CD14-positive monocyte (primary cell): ENCODE results near the gene SMYD3. TPM values are rescaled to one million over a fixed set of nuclear protein-coding genes. Genes with fewer than 3 reads are reported as not detected.

Experiments used
- DNase-seq, 3 donors: peaks; one replicate each; pipeline ENCODE4 v3.0.0-alpha.2; 2011 to 2022
- H2AFZ ChIP-seq: 2 replicates; pipeline ENCODE4 v1.6.0; 2012; ENCODE audit warnings: mild to moderate bottlenecking, low read depth, low read length, inconsistent platforms; ENCODE audit not compliant: insufficient read depth, poor library complexity, severe bottlenecking
- H3K27ac ChIP-seq, 2 donors: 1 replicate in 1 of 2; 2 replicates in 1 of 2; pipeline ENCODE4 v1.5.1; 2012 to 2013; ENCODE audit warnings: low read length in 2 of 2, control low read depth in 1 of 2, inconsistent platforms in 1 of 2, low read depth in 1 of 2, mild to moderate bottlenecking in 1 of 2
- H3K27me3 ChIP-seq, 2 donors: one replicate each; pipeline versions ENCODE4 v1.6.0 to v1.6.1; 2011 to 2013; ENCODE audit warnings: low read length in 2 of 2; ENCODE audit not compliant: control insufficient read depth in 2 of 2, insufficient read depth in 2 of 2
- H3K36me3 ChIP-seq, 2 donors: replicated peaks in 1 of 2; 1 replicate in 1 of 2; 2 replicates in 1 of 2; pipeline versions ENCODE4 v1.5.1 to v1.6.1; 2012 to 2013; ENCODE audit warnings: low read length in 2 of 2, control low read depth in 1 of 2, inconsistent platforms in 1 of 2, mild to moderate bottlenecking in 1 of 2; ENCODE audit not compliant: insufficient read depth in 2 of 2, control insufficient read depth in 1 of 2
- H3K4me1 ChIP-seq, 2 donors: 1 replicate in 1 of 2; 2 replicates in 1 of 2; pipeline versions ENCODE4 v1.5.1 to v1.6.1; 2012 to 2013; ENCODE audit warnings: low read length in 2 of 2, control low read depth in 1 of 2, inconsistent platforms in 1 of 2, mild to moderate bottlenecking in 1 of 2, moderate library complexity in 1 of 2; ENCODE audit not compliant: insufficient read depth in 2 of 2, control insufficient read depth in 1 of 2
- H3K4me2 ChIP-seq: replicated peaks from 2 replicates; pipeline ENCODE3; 2012; ENCODE audit warnings: low read length, moderate library complexity, mild to moderate bottlenecking; ENCODE audit not compliant: poor library complexity, severe bottlenecking; ENCODE audit errors: extremely low read depth
- H3K4me3 ChIP-seq, 3 experiments: fragments of 200-600 bp in 1 of 3; sonication (generic) in 1 of 3; replicated peaks in 1 of 3; 1 replicate in 2 of 3; 2 replicates in 1 of 3; pipeline ENCODE4 v1.5.1; 2011 to 2013; ENCODE audit warnings: low read length in 3 of 3, mild to moderate bottlenecking in 3 of 3, control low read depth in 2 of 3, low read depth in 2 of 3, inconsistent platforms in 1 of 3, moderate library complexity in 1 of 3
- H3K79me2 ChIP-seq: 2 replicates; pipeline ENCODE4 v1.6.0; 2012; ENCODE audit warnings: mild to moderate bottlenecking, control low read depth, inconsistent platforms, low read length, moderate library complexity; ENCODE audit not compliant: insufficient read depth
- H3K9ac ChIP-seq: 2 replicates; pipeline ENCODE4 v1.6.0; 2017; ENCODE audit warnings: low read length, mild to moderate bottlenecking; ENCODE audit not compliant: insufficient read depth, poor library complexity, severe bottlenecking
- H3K9me3 ChIP-seq, 2 donors: replicated peaks in 1 of 2; 1 replicate in 1 of 2; 2 replicates in 1 of 2; pipeline versions ENCODE4 v1.5.1 to v1.6.1; 2012 to 2013; ENCODE audit warnings: low read length in 2 of 2, control low read depth in 1 of 2; ENCODE audit not compliant: control insufficient read depth in 1 of 2, insufficient read depth in 1 of 2
- H4K20me1 ChIP-seq: 2 replicates; pipeline ENCODE4 v1.6.0; 2012; ENCODE audit warnings: mild to moderate bottlenecking, low read length, control low read depth, moderate library complexity; ENCODE audit not compliant: insufficient read depth
- H3K27ac Mint-ChIP-seq, 7 donors: one replicate each; pipeline ENCODE4 v1.8.0; 2020; ENCODE audit warnings: mild to moderate bottlenecking in 7 of 7, mixed read lengths in 7 of 7, moderate library complexity in 6 of 7, inconsistent platforms in 2 of 7
- H3K27me3 Mint-ChIP-seq, 3 donors: one replicate each; pipeline ENCODE4 v1.8.0; 2021 to 2022; ENCODE audit warnings: low read depth in 3 of 3, mild to moderate bottlenecking in 3 of 3, mixed read lengths in 3 of 3, moderate library complexity in 3 of 3, inconsistent platforms in 1 of 3
- H3K36me3 Mint-ChIP-seq, 2 donors: one replicate each; pipeline ENCODE4 v1.8.0; 2020; ENCODE audit warnings: mixed read lengths in 2 of 2, inconsistent platforms in 1 of 2, mild to moderate bottlenecking in 1 of 2
- H3K4me1 Mint-ChIP-seq: one replicate; pipeline ENCODE4 v1.8.0; 2020; ENCODE audit warnings: mild to moderate bottlenecking, mixed read lengths
- H3K4me3 Mint-ChIP-seq, 2 donors: one replicate each; pipeline ENCODE4 v1.8.0; 2020; ENCODE audit warnings: mild to moderate bottlenecking in 2 of 2, mixed read lengths in 2 of 2, moderate library complexity in 1 of 2
- H3K9me3 Mint-ChIP-seq, 7 donors: one replicate each; pipeline ENCODE4 v1.8.0; 2020 to 2022; ENCODE audit warnings: mixed read lengths in 7 of 7, mild to moderate bottlenecking in 6 of 7, moderate library complexity in 6 of 7, inconsistent platforms in 2 of 7
- WGBS: methylation state at CpG from one replicate; pipeline ENCODE4 v1.1.5; 2013; ENCODE audit warnings: missing lambda C conversion rate; ENCODE audit not compliant: insufficient coverage; 5-methylcytosine and 5-hydroxymethylcytosine counted together
- intact Hi-C, 2 donors: fragments of 100-400 bp; cut with micrococcal nuclease; formaldehyde crosslinking; loops; one replicate each; pipeline versions ENCODE4 v1.15.0 to v1.15.1; 2023
- polyA plus RNA-seq, 3 donors: library from polyadenylated mRNA; depleted of rRNA in 1 of 3; unstranded in 2 of 3; stranded (reverse) in 1 of 3; fragments of 300-500 nt in 2 of 3; fragments of >200 nt in 1 of 3; fragmentation: Illumina TruSeq in 2 of 3; gene quantifications; 1 replicate in 2 of 3; 2 replicates in 1 of 3; pipeline ENCODE4 v1.2.3, GENCODE V29; 2012 to 2021
- TF ChIP-seq, protein P1 (sequence below): fragments of 200-600 bp; IDR thresholded peaks from one replicate; pipeline ENCODE4 v1.8.0; 2022; ENCODE audit warnings: antibody characterized with exemption, mild to moderate bottlenecking

The SMYD3 gene
- polyA plus RNA-seq, 3 donors = 2.7 to 8.4 (median 4.0) TPM

DNA sequence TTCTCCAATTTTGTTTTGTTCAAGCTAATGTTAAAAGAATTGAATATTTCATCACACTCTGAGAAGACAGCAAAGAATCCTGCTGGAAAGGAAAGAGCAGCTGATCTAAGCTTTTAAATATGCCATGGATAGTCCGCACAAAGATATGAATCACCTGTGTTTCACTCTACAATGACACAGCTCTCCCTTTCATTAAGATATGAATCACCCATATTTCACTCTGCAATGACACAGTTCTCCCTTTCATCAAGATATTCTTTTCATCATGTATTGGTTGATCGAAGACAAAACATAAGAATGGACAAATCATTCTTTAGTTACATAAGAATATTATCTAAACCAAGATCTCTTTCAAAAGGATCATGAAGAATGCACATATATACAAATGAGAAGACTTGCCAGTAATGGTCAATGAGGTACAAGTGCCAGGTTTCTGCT, 367.3 kb downstream of the SMYD3 start:
- Histone ChIP-seq H3K36me3 (no peaks in the 10 kb centered on the region), H3K27me3 (no peaks in the 10 kb centered on the region), H4K20me1 (no peaks in the 10 kb centered on the region), H3K9me3 (no peaks in the 10 kb centered on the region), H3K79me2 (no peaks in the 10 kb centered on the region), H3K27ac (no peak overlapping the region), H3K4me2 (no peak overlapping the region), H2AFZ (no peak overlapping the region), H3K9ac (no peak overlapping the region), H3K4me3 (no peak overlapping the region), H3K4me1 (no peaks in the 10 kb centered on the region)
- intact Hi-C loops = no loop called here
- H3K9me3 Mint-ChIP-seq = peaks cover 0 to 2% (median 0%) of the 10 kb centered on the region in 7 donors
- no peaks in the 10 kb centered on the region for H3K36me3 Mint-ChIP-seq
- no peak overlapping the region for H3K27ac Mint-ChIP-seq
- WGBS = 60% methylated on average over 1 of the region's 2 CpGs
- H3K27me3 Mint-ChIP-seq = peaks cover 0 to 1% (median 0%) of the 10 kb centered on the region in 3 donors
- DNase-seq = no peak
- H3K4me1 Mint-ChIP-seq = no peaks in the 10 kb centered on the region
- TF ChIP-seq, protein P1, sequence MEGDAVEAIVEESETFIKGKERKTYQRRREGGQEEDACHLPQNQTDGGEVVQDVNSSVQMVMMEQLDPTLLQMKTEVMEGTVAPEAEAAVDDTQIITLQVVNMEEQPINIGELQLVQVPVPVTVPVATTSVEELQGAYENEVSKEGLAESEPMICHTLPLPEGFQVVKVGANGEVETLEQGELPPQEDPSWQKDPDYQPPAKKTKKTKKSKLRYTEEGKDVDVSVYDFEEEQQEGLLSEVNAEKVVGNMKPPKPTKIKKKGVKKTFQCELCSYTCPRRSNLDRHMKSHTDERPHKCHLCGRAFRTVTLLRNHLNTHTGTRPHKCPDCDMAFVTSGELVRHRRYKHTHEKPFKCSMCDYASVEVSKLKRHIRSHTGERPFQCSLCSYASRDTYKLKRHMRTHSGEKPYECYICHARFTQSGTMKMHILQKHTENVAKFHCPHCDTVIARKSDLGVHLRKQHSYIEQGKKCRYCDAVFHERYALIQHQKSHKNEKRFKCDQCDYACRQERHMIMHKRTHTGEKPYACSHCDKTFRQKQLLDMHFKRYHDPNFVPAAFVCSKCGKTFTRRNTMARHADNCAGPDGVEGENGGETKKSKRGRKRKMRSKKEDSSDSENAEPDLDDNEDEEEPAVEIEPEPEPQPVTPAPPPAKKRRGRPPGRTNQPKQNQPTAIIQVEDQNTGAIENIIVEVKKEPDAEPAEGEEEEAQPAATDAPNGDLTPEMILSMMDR = no peak
- H3K4me3 Mint-ChIP-seq = no peak overlapping the region

- Mint-ChIP-seq H3K36me3 (no peaks in the 10 kb centered on the region), H3K4me3 (no peak overlapping the region), H3K4me1 (no peaks in the 10 kb centered on the region), H3K27me3 (peaks cover 0 to 1% (median 0%) of the 10 kb centered on the region in 3 donors), H3K27ac (no peak overlapping the region), H3K9me3 (peaks cover 0 to 2% (median 0%) of the 10 kb centered on the region in 7 donors)
- no CpG with 5 or more reads among the region's 2 CpGs for WGBS
- H3K9me3 ChIP-seq = no peaks in the 10 kb centered on the region
- TF ChIP-seq, protein P1 = no peak
- no peaks in the 10 kb centered on the region for H3K4me1 ChIP-seq
- H3K4me2 ChIP-seq = no peak overlapping the region
- H4K20me1 ChIP-seq = no peaks in the 10 kb centered on the region
- no peaks in the 10 kb centered on the region for H3K79me2 ChIP-seq
- H3K9ac ChIP-seq = no peak overlapping the region
- no peak for DNase-seq
- no peaks in the 10 kb centered on the region for H3K36me3 ChIP-seq
- no peak overlapping the region for H3K4me3 ChIP-seq
- H3K27me3 ChIP-seq = no peaks in the 10 kb centered on the region
- no peak overlapping the region for H3K27ac ChIP-seq
- intact Hi-C loops = no loop called here
- H2AFZ ChIP-seq = no peak overlapping the region
These were observed 368.3 kb downstream of the SMYD3 start for GRCh38 chr1:246138781-246139180.
